Measurements from ENCODE around the gene TEX53.

The TEX53 gene

GRCh38 chr9:114652776-114653555 lies 4.6 kb downstream of the TEX53 start:
- no peak for TF ChIP-seq CTCF (IDR thresholded peaks at IDR 0.05; ENCODE audit: poor library complexity, severe bottlenecking)
- Histone ChIP-seq H3K9me3 (ENCODE audit: severe bottlenecking) (no peaks in the 10 kb centered on the region), H3K4me3 (ENCODE audit: severe bottlenecking) (no peak overlapping the region), H3K36me3 (ENCODE audit: low read depth) (no peaks in the 10 kb centered on the region), H3K27ac (ENCODE audit: poor library complexity, severe bottlenecking) (no peak overlapping the region), H3K4me1 (ENCODE audit: insufficient read depth, poor library complexity, severe bottlenecking) (no peaks in the 10 kb centered on the region), H3K27me3 (ENCODE audit: insufficient read depth, poor library complexity, severe bottlenecking) (no peaks in the 10 kb centered on the region)
- no peak; the same call in 2 of the 3 replicates for ATAC-seq (ENCODE audit: low read depth)
- no peak for DNase-seq (ENCODE audit: low spot score)

- DNase-seq (ENCODE audit: low spot score) (no peak), ATAC-seq (ENCODE audit: low read depth) (no peak)
- no peak overlapping the region for H3K27ac ChIP-seq (ENCODE audit: poor library complexity, severe bottlenecking)
- no peak overlapping the region for H3K4me3 ChIP-seq (ENCODE audit: severe bottlenecking)
- peaks cover 19% of the 10 kb centered on the region for H3K36me3 ChIP-seq (ENCODE audit: low read depth)
- no peaks in the 10 kb centered on the region for H3K9me3 ChIP-seq (ENCODE audit: severe bottlenecking)
- H3K4me1 ChIP-seq (ENCODE audit: insufficient read depth, poor library complexity, severe bottlenecking), result no peaks in the 10 kb centered on the region
- no peak for TF ChIP-seq CTCF (IDR thresholded peaks at IDR 0.05; ENCODE audit: poor library complexity, severe bottlenecking)
- no peaks in the 10 kb centered on the region for H3K27me3 ChIP-seq (ENCODE audit: insufficient read depth, poor library complexity, severe bottlenecking)
These were observed 13.7 kb downstream of the TEX53 start for GRCh38 chr9:114643896-114644295.

GRCh38 chr9:114643001-114643400 lies 14.6 kb downstream of the TEX53 start:
- no peaks in the 10 kb centered on the region for H3K27me3 ChIP-seq (ENCODE audit: insufficient read depth, poor library complexity, severe bottlenecking)
- peaks cover 19% of the 10 kb centered on the region for H3K36me3 ChIP-seq (ENCODE audit: low read depth)
- no peak for TF ChIP-seq CTCF (IDR thresholded peaks at IDR 0.05; ENCODE audit: poor library complexity, severe bottlenecking)

GRCh38 chr9:114641967-114642366 lies 15.6 kb downstream of the TEX53 start:
- no peak for TF ChIP-seq CTCF (IDR thresholded peaks at IDR 0.05; ENCODE audit: poor library complexity, severe bottlenecking)
- no peak for DNase-seq (ENCODE audit: low spot score)
- no peak overlapping the region for H3K4me3 ChIP-seq (ENCODE audit: severe bottlenecking)
- no peak overlapping the region for H3K27ac ChIP-seq (ENCODE audit: poor library complexity, severe bottlenecking)
- H3K27me3 ChIP-seq (ENCODE audit: insufficient read depth, poor library complexity, severe bottlenecking), result no peaks in the 10 kb centered on the region
- no peak for ATAC-seq (ENCODE audit: low read depth)
- H3K4me1 ChIP-seq (ENCODE audit: insufficient read depth, poor library complexity, severe bottlenecking), result no peaks in the 10 kb centered on the region
- H3K9me3 ChIP-seq (ENCODE audit: severe bottlenecking), result no peaks in the 10 kb centered on the region
- H3K36me3 ChIP-seq (ENCODE audit: low read depth), result peaks cover 19% of the 10 kb centered on the region

More at GRCh38 chr9:114643001-114643400, 14.6 kb downstream of the TEX53 start:
- no peak for ATAC-seq (ENCODE audit: low read depth)
- H3K4me3 ChIP-seq (ENCODE audit: severe bottlenecking), result no peak overlapping the region
- H3K4me1 ChIP-seq (ENCODE audit: insufficient read depth, poor library complexity, severe bottlenecking), result no peaks in the 10 kb centered on the region
- no peak for DNase-seq (ENCODE audit: low spot score)
- H3K27ac ChIP-seq (ENCODE audit: poor library complexity, severe bottlenecking), result no peak overlapping the region
- no peaks in the 10 kb centered on the region for H3K9me3 ChIP-seq (ENCODE audit: severe bottlenecking)

- DNase-seq (ENCODE audit: low spot score), result no peak
These were observed 19.2 kb downstream of the TEX53 start for GRCh38 chr9:114638404-114638803.

More at GRCh38 chr9:114638404-114638803, 19.2 kb downstream of the TEX53 start:
- H3K9me3 ChIP-seq (ENCODE audit: severe bottlenecking), result no peaks in the 10 kb centered on the region
- ATAC-seq (ENCODE audit: low read depth), result no peak
- H3K27ac ChIP-seq (ENCODE audit: poor library complexity, severe bottlenecking), result no peak overlapping the region
- peaks cover 10% of the 10 kb centered on the region for H3K36me3 ChIP-seq (ENCODE audit: low read depth)
- no peak for TF ChIP-seq CTCF (IDR thresholded peaks at IDR 0.05; ENCODE audit: poor library complexity, severe bottlenecking)
- H3K4me3 ChIP-seq (ENCODE audit: severe bottlenecking), result no peak overlapping the region
- no peaks in the 10 kb centered on the region for H3K27me3 ChIP-seq (ENCODE audit: insufficient read depth, poor library complexity, severe bottlenecking)
- no peaks in the 10 kb centered on the region for H3K4me1 ChIP-seq (ENCODE audit: insufficient read depth, poor library complexity, severe bottlenecking)
